ENCODE measurements around the gene ARSI.

- TF ChIP-seq GFI1 (CRISPR knock-in tag; IDR thresholded peaks at IDR 0.05; ENCODE audit: borderline replicate concordance) = no peak
- TF ChIP-seq ZNF256 (CRISPR knock-in tag; conservative IDR thresholded peaks at IDR 0.05) = no peak
- no peak for TF ChIP-seq RNF2 (conservative IDR thresholded peaks at IDR 0.05; ENCODE audit: low read depth)
These were observed 44.3 kb upstream of the ARSI start for GRCh38 chr5:150347003-150347402.
